ENCODE data around the gene WBP1.

The WBP1 gene

GRCh38 chr2:74503506-74504475 lies 45.6 kb downstream of the WBP1 start:
- no peak for DNase-seq

DNA sequence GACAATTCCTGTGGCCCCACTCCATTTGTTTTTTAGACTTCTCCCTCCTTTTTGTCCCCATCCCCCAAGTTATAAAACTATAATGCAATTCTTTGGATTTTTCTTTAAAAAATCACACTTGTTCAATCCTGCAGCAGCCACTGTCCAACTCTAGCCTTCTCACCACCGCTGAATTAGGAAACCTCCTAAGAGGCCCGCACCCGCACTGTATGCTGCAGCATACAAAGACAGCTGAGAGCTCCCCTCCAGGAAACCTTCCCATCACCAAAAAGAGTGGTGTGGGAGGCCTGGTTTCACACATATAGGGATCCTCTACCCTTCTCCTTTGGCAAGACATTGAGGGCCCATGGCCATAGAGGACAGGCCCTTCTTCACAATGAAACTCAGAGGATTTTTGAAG lies 46.4 kb downstream of the WBP1 start:
- no peak for DNase-seq

- DNase-seq, result no peak
Observed at GRCh38 chr2:74505448-74506246, 47.4 kb downstream of the WBP1 start.

DNA sequence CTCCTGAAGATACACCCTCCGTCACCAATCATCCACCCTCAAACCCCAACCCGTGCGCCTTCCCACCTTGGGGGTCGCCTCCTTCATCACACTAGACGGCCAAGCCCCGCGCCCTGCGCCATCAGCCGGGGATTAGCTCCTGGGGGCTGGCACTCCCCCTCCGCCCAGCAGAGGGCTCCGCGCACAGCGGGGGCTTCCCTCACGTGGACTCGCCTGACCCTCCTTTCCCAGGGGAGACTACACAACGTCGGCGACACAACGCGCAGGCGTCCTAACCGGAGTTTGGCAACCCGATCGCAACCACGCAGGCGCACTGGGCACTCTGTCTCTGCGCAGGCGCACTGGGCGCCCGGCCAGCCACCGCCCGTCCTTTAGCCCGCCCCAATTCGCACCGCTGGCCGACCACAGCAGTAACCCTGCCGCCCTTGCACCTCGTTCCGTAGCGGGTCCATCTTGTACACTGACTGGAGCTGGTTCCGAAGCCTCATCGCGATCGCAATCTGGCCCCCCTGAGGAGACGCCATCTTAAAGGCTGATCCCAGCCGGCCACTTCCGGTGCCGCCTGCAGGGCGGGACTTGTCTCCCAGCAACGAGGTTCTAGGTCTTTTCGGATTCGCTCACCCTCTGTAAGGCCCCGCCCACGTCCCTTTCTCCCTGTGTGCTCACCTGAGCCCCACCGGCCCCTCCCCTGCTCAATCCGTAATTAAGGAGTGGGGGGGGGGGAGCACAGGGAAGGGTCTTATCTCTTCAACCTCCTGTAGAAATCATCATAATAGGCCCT lies 49.1 kb downstream of the WBP1 start, which contains the start of gene PCGF1:
TSS of gene PCGF1 (minus strand) at position 551 of the 781 bp plus-strand sequence. CDS start at position 524, 27 bp downstream.
- peak; percentile 100 for DNase-seq

GRCh38 chr2:74507926-74508520 lies 49.8 kb downstream of the WBP1 start:
- no peak for DNase-seq

GRCh38 chr2:74510272-74510671 lies 52.0 kb downstream of the WBP1 start:
- DNase-seq, result no peak
